CD14-positive monocyte (primary cell): Measurements from ENCODE around the gene WDR33. TPM values are rescaled to one million over a fixed set of nuclear protein-coding genes. Genes with fewer than 3 reads are reported as not detected.

Source experiments
- DNase-seq, 3 donors: peaks; one replicate each; pipeline ENCODE4 v3.0.0-alpha.2; 2011 to 2022
- H2AFZ ChIP-seq: 2 replicates; pipeline ENCODE4 v1.6.0; 2012; ENCODE audit warnings: mild to moderate bottlenecking, low read depth, low read length, inconsistent platforms; ENCODE audit not compliant: insufficient read depth, poor library complexity, severe bottlenecking
- H3K27ac ChIP-seq, 2 donors: 1 replicate in 1 of 2; 2 replicates in 1 of 2; pipeline ENCODE4 v1.5.1; 2012 to 2013; ENCODE audit warnings: low read length in 2 of 2, control low read depth in 1 of 2, inconsistent platforms in 1 of 2, low read depth in 1 of 2, mild to moderate bottlenecking in 1 of 2
- H3K27me3 ChIP-seq, 2 donors: one replicate each; pipeline versions ENCODE4 v1.6.0 to v1.6.1; 2011 to 2013; ENCODE audit warnings: low read length in 2 of 2; ENCODE audit not compliant: control insufficient read depth in 2 of 2, insufficient read depth in 2 of 2
- H3K36me3 ChIP-seq, 2 donors: replicated peaks in 1 of 2; 1 replicate in 1 of 2; 2 replicates in 1 of 2; pipeline versions ENCODE4 v1.5.1 to v1.6.1; 2012 to 2013; ENCODE audit warnings: low read length in 2 of 2, control low read depth in 1 of 2, inconsistent platforms in 1 of 2, mild to moderate bottlenecking in 1 of 2; ENCODE audit not compliant: insufficient read depth in 2 of 2, control insufficient read depth in 1 of 2
- H3K4me1 ChIP-seq, 2 donors: 1 replicate in 1 of 2; 2 replicates in 1 of 2; pipeline versions ENCODE4 v1.5.1 to v1.6.1; 2012 to 2013; ENCODE audit warnings: low read length in 2 of 2, control low read depth in 1 of 2, inconsistent platforms in 1 of 2, mild to moderate bottlenecking in 1 of 2, moderate library complexity in 1 of 2; ENCODE audit not compliant: insufficient read depth in 2 of 2, control insufficient read depth in 1 of 2
- H3K4me2 ChIP-seq: replicated peaks from 2 replicates; pipeline ENCODE3; 2012; ENCODE audit warnings: low read length, moderate library complexity, mild to moderate bottlenecking; ENCODE audit not compliant: poor library complexity, severe bottlenecking; ENCODE audit errors: extremely low read depth
- H3K4me3 ChIP-seq, 3 experiments: fragments of 200-600 bp in 1 of 3; sonication (generic) in 1 of 3; replicated peaks in 1 of 3; 1 replicate in 2 of 3; 2 replicates in 1 of 3; pipeline ENCODE4 v1.5.1; 2011 to 2013; ENCODE audit warnings: low read length in 3 of 3, mild to moderate bottlenecking in 3 of 3, control low read depth in 2 of 3, low read depth in 2 of 3, inconsistent platforms in 1 of 3, moderate library complexity in 1 of 3
- H3K79me2 ChIP-seq: 2 replicates; pipeline ENCODE4 v1.6.0; 2012; ENCODE audit warnings: mild to moderate bottlenecking, control low read depth, inconsistent platforms, low read length, moderate library complexity; ENCODE audit not compliant: insufficient read depth
- H3K9ac ChIP-seq: 2 replicates; pipeline ENCODE4 v1.6.0; 2017; ENCODE audit warnings: low read length, mild to moderate bottlenecking; ENCODE audit not compliant: insufficient read depth, poor library complexity, severe bottlenecking
- H3K9me3 ChIP-seq, 2 donors: replicated peaks in 1 of 2; 1 replicate in 1 of 2; 2 replicates in 1 of 2; pipeline versions ENCODE4 v1.5.1 to v1.6.1; 2012 to 2013; ENCODE audit warnings: low read length in 2 of 2, control low read depth in 1 of 2; ENCODE audit not compliant: control insufficient read depth in 1 of 2, insufficient read depth in 1 of 2
- H4K20me1 ChIP-seq: 2 replicates; pipeline ENCODE4 v1.6.0; 2012; ENCODE audit warnings: mild to moderate bottlenecking, low read length, control low read depth, moderate library complexity; ENCODE audit not compliant: insufficient read depth
- H3K27ac Mint-ChIP-seq, 7 donors: one replicate each; pipeline ENCODE4 v1.8.0; 2020; ENCODE audit warnings: mild to moderate bottlenecking in 7 of 7, mixed read lengths in 7 of 7, moderate library complexity in 6 of 7, inconsistent platforms in 2 of 7
- H3K27me3 Mint-ChIP-seq, 3 donors: one replicate each; pipeline ENCODE4 v1.8.0; 2021 to 2022; ENCODE audit warnings: low read depth in 3 of 3, mild to moderate bottlenecking in 3 of 3, mixed read lengths in 3 of 3, moderate library complexity in 3 of 3, inconsistent platforms in 1 of 3
- H3K36me3 Mint-ChIP-seq, 2 donors: one replicate each; pipeline ENCODE4 v1.8.0; 2020; ENCODE audit warnings: mixed read lengths in 2 of 2, inconsistent platforms in 1 of 2, mild to moderate bottlenecking in 1 of 2
- H3K4me1 Mint-ChIP-seq: one replicate; pipeline ENCODE4 v1.8.0; 2020; ENCODE audit warnings: mild to moderate bottlenecking, mixed read lengths
- H3K4me3 Mint-ChIP-seq, 2 donors: one replicate each; pipeline ENCODE4 v1.8.0; 2020; ENCODE audit warnings: mild to moderate bottlenecking in 2 of 2, mixed read lengths in 2 of 2, moderate library complexity in 1 of 2
- H3K9me3 Mint-ChIP-seq, 7 donors: one replicate each; pipeline ENCODE4 v1.8.0; 2020 to 2022; ENCODE audit warnings: mixed read lengths in 7 of 7, mild to moderate bottlenecking in 6 of 7, moderate library complexity in 6 of 7, inconsistent platforms in 2 of 7
- CTCF ChIP-seq: fragments of 200-600 bp; IDR thresholded peaks from one replicate; pipeline ENCODE4 v1.8.0; 2022; ENCODE audit warnings: antibody characterized with exemption, mild to moderate bottlenecking
- WGBS: methylation state at CpG from one replicate; pipeline ENCODE4 v1.1.5; 2013; ENCODE audit warnings: missing lambda C conversion rate; ENCODE audit not compliant: insufficient coverage; 5-methylcytosine and 5-hydroxymethylcytosine counted together
- intact Hi-C, 2 donors: fragments of 100-400 bp; cut with micrococcal nuclease; formaldehyde crosslinking; loops; one replicate each; pipeline versions ENCODE4 v1.15.0 to v1.15.1; 2023
- polyA plus RNA-seq, 3 donors: library from polyadenylated mRNA; depleted of rRNA in 1 of 3; unstranded in 2 of 3; stranded (reverse) in 1 of 3; fragments of 300-500 nt in 2 of 3; fragments of >200 nt in 1 of 3; fragmentation: Illumina TruSeq in 2 of 3; gene quantifications; 1 replicate in 2 of 3; 2 replicates in 1 of 3; pipeline ENCODE4 v1.2.3, GENCODE V29; 2012 to 2021

WDR33 gene
- polyA plus RNA-seq, 3 donors = 12.5 to 19.6 (median 12.6) TPM

GRCh38 chr2:127658641-127659407 lies 152.1 kb downstream of the WDR33 start:
- Histone ChIP-seq H3K36me3 (no peaks in the 10 kb centered on the region), H3K4me2 (no peak overlapping the region), H3K79me2 (no peaks in the 10 kb centered on the region), H3K9me3 (peaks cover 0 to 7% of the 10 kb centered on the region in 2 donors), H2AFZ (no peak overlapping the region), H3K4me1 (no peaks in the 10 kb centered on the region), H3K27ac (no peak overlapping the region), H4K20me1 (no peaks in the 10 kb centered on the region), H3K27me3 (peaks cover 8 to 16% of the 10 kb centered on the region in 2 donors), H3K9ac (no peak overlapping the region), H3K4me3 (no peak overlapping the region)
- TF ChIP-seq CTCF = no peak
- Mint-ChIP-seq H3K27me3 (peaks cover 16 to 17% (median 16%) of the 10 kb centered on the region in 3 donors), H3K4me3 (no peak overlapping the region), H3K27ac (no peak overlapping the region), H3K36me3 (peaks cover 0 to 3% of the 10 kb centered on the region in 2 donors), H3K9me3 (peaks cover 0 to 9% (median 5%) of the 10 kb centered on the region in 7 donors), H3K4me1 (peaks cover 8% of the 10 kb centered on the region)
- no peak for DNase-seq
- intact Hi-C loops = no loop called here
- WGBS = 80% methylated on average over 17 of the region's 20 CpGs

- Histone ChIP-seq H3K4me1 (no peaks in the 10 kb centered on the region), H3K27me3 (peaks cover 1 to 9% of the 10 kb centered on the region in 2 donors), H4K20me1 (no peaks in the 10 kb centered on the region), H3K4me3 (no peak overlapping the region), H2AFZ (no peak overlapping the region), H3K36me3 (no peaks in the 10 kb centered on the region), H3K4me2 (no peak overlapping the region), H3K9me3 (peaks cover 0 to 7% of the 10 kb centered on the region in 2 donors), H3K27ac (no peak overlapping the region), H3K9ac (no peak overlapping the region), H3K79me2 (no peaks in the 10 kb centered on the region)
- Mint-ChIP-seq H3K4me3 (no peak overlapping the region), H3K27me3 (peaks cover 9 to 13% (median 10%) of the 10 kb centered on the region in 3 donors), H3K4me1 (peaks cover 5% of the 10 kb centered on the region), H3K27ac (no peak overlapping the region), H3K36me3 (no peaks in the 10 kb centered on the region), H3K9me3 (peaks cover 0 to 7% (median 5%) of the 10 kb centered on the region in 7 donors)
- DNase-seq = no peak
- intact Hi-C loops = no loop called here
- 100% methylated on average over 1 of the region's 6 CpGs for WGBS
- no peak for TF ChIP-seq CTCF
Measured at GRCh38 chr2:127658146-127658545, 152.8 kb downstream of the WDR33 start.
